Activated CD8-positive, alpha-beta memory T cell treated with anti-CD3 and anti-CD28 coated beads, Interleukin-2, amount 50 U/mL, for 48 hours (primary cell): Measurements from ENCODE around the gene ATP6V1G2.
"Not testable (repeated sequence)": the region's sequence is repeated elsewhere in the genome, so short reads cannot be mapped to it uniquely, and the experiment has no call there.

ENCODE experiments used
- DNase-seq: peaks from one replicate; pipeline ENCODE4 v3.0.0-alpha.2; 2020

Gene ATP6V1G2

GRCh38 chr6:31546339-31546957 is at the start of gene ATP6V1G2:
TSS of gene ATP6V1G2 (minus strand) at chr6:31546608. CDS start at chr6:31546559, 49 bp downstream.
- peak; percentile 92 for DNase-seq

GRCh38 chr6:31592396-31592771 is 46.0 kb upstream of the ATP6V1G2 start:
- no peak for DNase-seq

- DNase-seq: not testable (repeated sequence)
Observed at GRCh38 chr6:31590691-31591090, 44.3 kb upstream of the ATP6V1G2 start.

- DNase-seq: no peak
Observed at GRCh38 chr6:31588871-31589650, 42.7 kb upstream of the ATP6V1G2 start.

GRCh38 chr6:31587791-31588777 is 41.7 kb upstream of the ATP6V1G2 start:
- DNase-seq: no peak

GRCh38 chr6:31586599-31587281 is 40.3 kb upstream of the ATP6V1G2 start:
- no peak for DNase-seq

- no peak for DNase-seq
Observed at GRCh38 chr6:31586008-31586407, 39.6 kb upstream of the ATP6V1G2 start, which contains the start of gene LST1. TSS of gene LST1 (plus strand) at chr6:31586277. CDS start at chr6:31587300, 1,023 bp downstream.

- no peak for DNase-seq
Observed at GRCh38 chr6:31585491-31585890, 39.1 kb upstream of the ATP6V1G2 start.

- no peak for DNase-seq
Observed at GRCh38 chr6:31582230-31582643, 35.8 kb upstream of the ATP6V1G2 start, which contains the start of gene LTB. TSS of gene LTB (minus strand) at chr6:31582424. CDS start at chr6:31582417, 7 bp downstream.

- DNase-seq: no peak
Observed at GRCh38 chr6:31581434-31582229, 35.2 kb upstream of the ATP6V1G2 start.

GRCh38 chr6:31580807-31581433 is 34.5 kb upstream of the ATP6V1G2 start:
- DNase-seq: peak; percentile 99

- no peak for DNase-seq
Observed at GRCh38 chr6:31580438-31580740, 34.0 kb upstream of the ATP6V1G2 start.

- no peak for DNase-seq
Observed at GRCh38 chr6:31579546-31580437, 33.4 kb upstream of the ATP6V1G2 start.

GRCh38 chr6:31579119-31579505 is 32.7 kb upstream of the ATP6V1G2 start:
- DNase-seq: no peak

GRCh38 chr6:31578184-31579118 is 32.0 kb upstream of the ATP6V1G2 start:
- no peak for DNase-seq

- DNase-seq: no peak
Observed at GRCh38 chr6:31577579-31577966, 31.2 kb upstream of the ATP6V1G2 start.

GRCh38 chr6:31576897-31577578 is 30.6 kb upstream of the ATP6V1G2 start:
- DNase-seq: peak; percentile 78

- no peak for DNase-seq
Observed at GRCh38 chr6:31575952-31576685, 29.7 kb upstream of the ATP6V1G2 start.
